ENCODE measurements around the gene PANX1.

The PANX1 gene

DNA sequence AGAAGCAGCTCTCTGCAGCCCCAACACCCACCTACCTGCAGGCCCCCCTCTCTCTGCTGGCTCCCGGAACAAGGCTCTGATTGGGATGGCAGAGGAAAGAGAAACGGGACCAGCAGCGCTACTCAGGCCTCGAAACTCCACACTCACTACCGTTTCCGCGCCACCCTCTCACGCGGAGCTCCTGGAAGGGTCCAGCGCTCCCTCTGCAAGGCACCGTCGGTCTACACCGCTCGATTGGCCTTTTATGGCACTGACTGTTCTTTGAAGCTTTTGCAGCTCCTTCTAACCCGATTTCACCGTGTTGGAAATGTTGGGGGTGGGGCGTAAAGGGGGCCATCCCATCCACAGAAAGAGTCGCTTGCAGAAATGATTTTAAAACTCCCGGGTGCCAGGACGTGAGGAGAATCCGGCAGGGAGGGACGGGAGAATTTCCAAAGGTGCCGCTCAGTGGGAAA, 323 bp upstream of the PANX1 start:
- peak in 7 of 56 donors; percentile 42 to 80 (median 60) for DNase-seq

- DNase-seq: no peak
Measured at GRCh38 chr11:94129512-94130297, 1.1 kb downstream of the PANX1 start.

- DNase-seq: no peak
Measured at GRCh38 chr11:94130298-94131046, 1.8 kb downstream of the PANX1 start.

DNA sequence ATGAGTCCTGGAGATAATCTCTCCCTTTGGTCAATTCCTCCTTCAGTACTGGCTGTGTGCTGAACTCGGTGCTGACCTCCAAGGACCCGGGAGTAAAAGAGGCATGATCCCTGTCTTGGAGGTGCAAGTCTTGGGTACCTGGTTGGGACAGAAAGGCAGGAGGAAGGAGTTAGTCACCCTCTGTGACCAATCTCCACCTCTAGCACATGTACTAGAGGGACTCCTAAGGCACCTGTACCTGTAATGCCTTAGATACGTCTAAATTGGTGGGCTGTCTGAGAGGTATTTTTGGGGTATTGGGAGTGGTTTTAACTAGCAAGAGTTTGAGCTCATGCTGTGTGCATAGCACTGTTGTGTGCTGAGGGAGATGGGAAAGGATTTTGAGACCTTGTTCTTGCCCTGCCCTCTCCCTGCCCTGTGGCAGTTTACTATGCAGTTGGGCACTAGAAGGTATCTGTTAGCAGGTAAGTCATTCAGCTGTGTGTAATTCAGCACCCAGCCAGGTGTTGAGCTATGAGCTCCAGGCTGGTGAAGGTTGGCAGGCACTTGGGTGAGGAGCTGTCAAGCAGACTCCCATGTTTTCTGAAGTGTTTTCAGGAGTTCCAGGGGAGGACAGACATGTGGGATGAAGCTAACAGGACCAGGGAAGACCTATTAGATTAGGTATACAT, 2.5 kb downstream of the PANX1 start:
- DNase-seq: no peak

DNA sequence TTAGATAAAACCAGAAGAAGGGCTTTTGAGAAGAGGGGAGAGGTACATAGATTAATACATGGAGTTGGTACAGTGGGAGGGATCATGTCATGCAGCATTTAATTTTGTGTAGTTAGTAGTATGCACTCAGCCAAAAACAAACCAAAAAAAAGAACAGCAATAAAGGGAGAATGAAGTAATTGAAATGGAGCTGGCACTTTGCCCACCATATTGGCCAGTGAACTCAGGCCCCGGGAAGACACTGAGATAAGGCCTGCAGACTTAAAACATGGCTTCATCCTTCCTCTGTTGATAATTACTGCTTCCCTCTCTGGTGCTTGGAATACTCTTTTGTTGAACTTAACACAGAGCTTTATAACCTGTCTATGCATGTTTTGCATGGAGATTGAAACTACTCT, 3.1 kb downstream of the PANX1 start:
- DNase-seq: no peak

- no peak for DNase-seq
Measured at GRCh38 chr11:94132152-94132558, 3.5 kb downstream of the PANX1 start.

DNA sequence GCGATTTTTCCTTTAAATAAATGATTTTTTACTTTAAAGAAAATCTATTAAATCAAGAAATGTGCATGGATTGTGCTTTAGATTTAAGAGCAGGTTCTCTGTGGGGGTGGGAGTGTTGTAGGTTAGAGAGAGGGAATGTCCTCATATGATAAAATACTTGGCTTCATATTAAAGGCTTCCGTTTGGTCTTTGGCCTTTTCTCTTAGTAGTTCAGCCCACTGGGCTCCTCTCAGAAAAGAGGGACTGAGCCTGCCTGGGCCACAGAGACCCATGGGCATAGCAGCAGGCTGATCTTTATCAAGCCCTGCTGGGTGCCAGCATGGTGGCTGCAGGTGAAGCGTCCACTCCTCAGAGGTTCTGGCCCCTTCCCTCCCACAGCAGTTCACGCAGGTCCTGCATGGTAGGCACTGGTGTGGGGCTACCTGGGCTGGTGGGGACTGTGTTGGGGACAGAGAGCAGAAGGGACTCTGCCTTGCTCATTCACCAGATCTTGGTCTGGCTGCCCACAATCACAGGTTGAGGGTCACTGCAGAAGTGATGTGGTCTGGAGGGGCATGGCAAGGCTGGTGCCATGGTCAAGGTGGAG, 4.3 kb downstream of the PANX1 start:
- DNase-seq: no peak

DNA sequence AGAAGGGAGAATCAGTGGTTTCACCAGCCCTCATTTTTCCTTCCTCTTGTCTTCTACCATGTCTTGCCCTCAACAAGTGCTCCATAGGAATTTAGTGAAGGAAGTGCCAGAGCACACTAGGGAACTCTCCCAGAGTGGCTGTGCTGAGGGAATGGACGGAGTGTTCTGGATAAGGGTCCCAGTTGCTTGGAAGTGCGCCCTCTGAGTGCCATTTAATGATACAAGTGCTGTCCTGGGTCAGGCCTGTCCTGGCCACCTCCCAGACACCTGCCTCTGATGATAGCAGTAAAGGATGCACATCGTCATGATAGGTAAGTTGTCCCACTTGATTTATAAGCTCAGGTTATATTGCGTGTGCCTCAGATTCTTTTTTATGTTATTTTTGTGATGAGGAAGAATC, 5.1 kb downstream of the PANX1 start:
- no peak for DNase-seq

DNA sequence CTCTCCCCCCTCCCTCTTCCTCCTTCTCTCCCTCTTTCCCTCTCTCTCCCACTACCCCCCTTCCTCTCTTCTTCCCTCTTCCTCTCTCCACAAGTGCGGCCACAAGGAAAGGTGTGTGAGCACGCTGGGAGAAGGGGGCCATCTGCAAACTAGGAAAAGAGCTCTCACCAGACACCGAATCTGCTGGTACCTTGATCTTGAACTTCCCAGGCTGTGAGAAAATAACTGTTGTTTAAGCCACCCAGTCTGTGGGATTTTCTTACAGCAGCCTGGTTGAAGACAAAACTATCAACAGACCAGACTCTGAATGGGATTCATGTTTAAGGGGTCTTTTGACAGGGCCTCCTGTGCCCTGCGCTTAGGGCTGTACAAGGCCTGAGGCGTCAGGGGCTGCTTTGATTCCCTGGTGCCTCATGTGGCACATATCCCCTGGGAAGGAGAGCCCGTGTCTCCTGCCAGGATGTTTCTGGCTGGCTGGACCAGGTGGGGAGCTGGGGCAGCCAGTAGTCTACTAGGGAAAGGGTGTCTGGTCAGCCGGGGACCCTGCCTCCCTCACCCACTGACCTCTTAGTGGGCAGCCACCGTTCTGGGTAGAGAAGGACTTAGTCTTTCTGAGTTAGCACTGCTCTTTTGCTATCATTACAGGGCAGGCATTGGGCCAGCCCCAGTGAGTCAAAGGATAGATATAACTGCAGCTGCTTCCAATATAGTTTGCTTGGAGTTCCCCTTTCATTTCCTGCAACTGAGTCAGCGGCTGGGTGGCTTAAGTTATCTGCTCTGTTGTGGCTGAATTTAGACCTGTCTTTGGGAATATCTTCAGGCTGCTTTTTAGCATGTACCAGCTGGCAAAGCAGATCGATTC, 6.2 kb downstream of the PANX1 start:
- peak in 10 of 56 donors; percentile 6 to 48 (median 14) for DNase-seq

DNA sequence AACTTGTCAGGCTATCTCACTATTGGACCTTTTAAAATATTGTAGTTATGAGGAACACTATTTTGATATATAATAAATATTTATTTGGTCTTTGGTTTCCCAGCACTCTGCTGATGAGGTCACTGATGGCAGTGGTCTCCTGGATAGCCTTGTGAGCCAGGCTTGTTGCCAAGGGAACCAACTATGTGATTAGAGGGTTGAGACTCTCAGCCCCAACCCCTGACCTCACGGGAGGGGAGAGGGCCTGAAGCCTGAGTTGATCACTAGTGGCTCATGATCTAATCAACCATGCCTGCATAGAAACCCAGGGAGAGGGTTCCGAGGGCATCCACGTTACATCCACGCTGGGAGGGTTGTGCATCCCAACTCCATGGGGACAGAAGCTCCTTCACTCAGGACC, 10.8 kb downstream of the PANX1 start:
- no peak for DNase-seq

DNA sequence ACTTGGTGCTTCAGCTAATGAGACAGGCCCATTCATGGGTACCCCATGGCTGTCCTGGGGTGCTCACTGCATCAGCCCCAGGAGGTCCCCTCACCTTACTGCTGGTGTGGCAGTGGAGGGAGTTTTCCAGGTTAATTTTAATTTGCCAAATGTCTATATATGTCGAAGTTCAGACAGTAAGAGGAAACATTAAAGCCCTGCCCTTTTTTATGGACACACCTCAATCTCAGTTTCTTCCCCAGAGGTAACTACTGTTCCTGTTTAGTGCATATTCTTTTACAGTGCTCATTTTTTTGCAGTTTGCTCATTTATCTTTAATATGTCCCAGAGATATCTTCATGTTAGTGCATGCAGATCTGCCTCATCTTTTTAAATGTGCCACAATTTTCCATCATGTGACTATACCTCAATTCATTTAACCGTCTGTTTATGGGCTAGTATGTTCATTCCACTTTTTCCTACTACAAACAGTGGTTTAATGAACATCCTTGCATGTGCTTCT, 11.6 kb downstream of the PANX1 start:
- no peak for DNase-seq

- DNase-seq: no peak
Measured at GRCh38 chr11:94141511-94142307, 13.1 kb downstream of the PANX1 start.

DNA sequence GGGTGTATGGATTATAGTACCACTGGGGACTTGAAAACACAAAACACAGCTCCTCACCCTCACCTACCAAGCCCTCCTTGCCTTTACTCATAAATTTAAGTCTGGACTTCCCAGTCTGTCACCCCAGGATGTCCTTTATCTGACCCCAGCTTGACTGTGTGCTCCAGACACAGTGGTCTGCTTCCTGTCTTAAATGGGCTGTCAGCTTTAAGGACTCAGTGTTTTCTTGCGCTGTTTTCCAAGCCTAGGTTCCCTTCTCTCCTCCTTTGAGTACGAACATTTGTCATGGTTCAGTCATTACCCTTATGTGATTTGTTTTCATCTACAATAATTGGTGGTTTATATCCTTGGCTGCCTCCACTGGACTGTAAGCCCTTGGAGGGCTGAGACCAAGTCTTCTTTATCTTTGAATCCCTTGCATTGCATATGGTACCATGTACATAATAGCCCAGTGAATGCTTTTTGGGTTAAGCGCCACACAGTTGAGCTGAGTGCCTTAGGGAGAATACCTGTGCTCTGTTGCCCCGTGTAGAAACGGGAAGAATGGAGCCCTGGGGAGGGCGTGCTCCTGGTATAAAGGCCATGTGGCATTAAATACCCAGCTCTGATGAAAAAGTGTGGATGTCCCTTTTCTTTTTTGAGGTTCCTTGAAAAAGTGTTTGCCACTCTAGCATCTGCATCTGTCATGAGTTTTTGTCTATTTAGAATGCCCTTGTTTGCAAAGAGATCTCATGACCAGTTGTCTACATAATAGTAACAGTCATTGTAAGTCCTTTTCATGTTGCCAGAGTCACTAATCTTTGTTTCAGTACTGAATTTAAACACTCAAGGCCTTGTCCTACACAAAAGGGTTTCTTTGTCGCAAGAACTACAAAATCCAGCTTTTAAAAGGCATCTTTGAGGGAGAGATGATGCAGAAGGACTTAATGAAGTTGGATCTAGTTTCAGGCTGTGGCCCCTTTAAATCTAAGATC, 14.0 kb downstream of the PANX1 start:
- no peak for DNase-seq

- no peak for DNase-seq
Measured at GRCh38 chr11:94144216-94144615, 15.6 kb downstream of the PANX1 start.

DNA sequence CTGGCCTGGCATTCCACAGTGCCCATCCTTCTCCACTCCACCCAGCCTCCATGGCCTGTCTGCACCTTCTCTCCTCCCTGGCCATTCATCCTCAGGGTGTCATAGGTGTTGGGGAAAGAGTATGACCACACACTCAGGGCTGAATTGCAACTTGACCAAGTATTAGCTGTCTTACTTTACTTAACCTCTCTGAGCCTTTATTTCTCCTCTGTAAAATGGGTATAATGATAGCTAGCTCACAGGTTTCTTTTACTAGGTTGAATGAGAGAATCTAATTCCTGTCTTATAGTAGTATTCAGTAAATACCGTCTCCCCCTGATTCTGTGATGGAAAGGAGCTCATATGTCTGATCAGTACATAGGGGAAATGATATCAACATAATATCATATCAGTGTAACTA, 16.0 kb downstream of the PANX1 start:
- DNase-seq: no peak

DNA sequence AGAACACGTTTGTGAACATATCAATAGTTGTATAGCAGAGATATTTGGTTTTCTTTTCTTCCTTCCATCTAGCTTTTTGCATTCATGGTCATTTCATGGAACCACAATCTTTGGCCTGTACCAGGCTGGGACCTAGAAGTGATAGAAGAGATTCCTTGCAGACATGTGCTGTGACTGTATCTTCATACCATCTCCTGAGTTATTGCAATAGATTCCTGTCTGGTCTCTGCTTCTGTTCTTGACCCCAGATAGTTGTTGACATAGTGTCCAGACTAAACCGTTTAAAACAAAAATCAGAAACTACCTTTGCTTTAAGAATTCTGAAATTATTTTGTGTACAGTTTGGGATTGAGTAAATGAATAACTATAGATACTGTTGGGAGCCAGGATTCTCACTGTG, 16.8 kb downstream of the PANX1 start:
- no peak for DNase-seq

- DNase-seq: no peak
Measured at GRCh38 chr11:94145916-94146315, 17.3 kb downstream of the PANX1 start.

GRCh38 chr11:94147433-94147845, 18.8 kb downstream of the PANX1 start:
- DNase-seq: no peak

- no peak for DNase-seq
Measured at GRCh38 chr11:94148189-94148588, 19.5 kb downstream of the PANX1 start.
